Fibroblast of skin of left biceps (primary cell): ENCODE data around the gene LHFPL2.

Source experiments
- DNase-seq, 2 experiments: peaks; one replicate each; pipeline ENCODE4 v3.0.0-alpha.2; 2013; ENCODE audit warnings: low read depth in 2 of 2

LHFPL2 gene

GRCh38 chr5:78547183-78547582 lies 101.4 kb downstream of the LHFPL2 start:
- no peak for DNase-seq

DNA sequence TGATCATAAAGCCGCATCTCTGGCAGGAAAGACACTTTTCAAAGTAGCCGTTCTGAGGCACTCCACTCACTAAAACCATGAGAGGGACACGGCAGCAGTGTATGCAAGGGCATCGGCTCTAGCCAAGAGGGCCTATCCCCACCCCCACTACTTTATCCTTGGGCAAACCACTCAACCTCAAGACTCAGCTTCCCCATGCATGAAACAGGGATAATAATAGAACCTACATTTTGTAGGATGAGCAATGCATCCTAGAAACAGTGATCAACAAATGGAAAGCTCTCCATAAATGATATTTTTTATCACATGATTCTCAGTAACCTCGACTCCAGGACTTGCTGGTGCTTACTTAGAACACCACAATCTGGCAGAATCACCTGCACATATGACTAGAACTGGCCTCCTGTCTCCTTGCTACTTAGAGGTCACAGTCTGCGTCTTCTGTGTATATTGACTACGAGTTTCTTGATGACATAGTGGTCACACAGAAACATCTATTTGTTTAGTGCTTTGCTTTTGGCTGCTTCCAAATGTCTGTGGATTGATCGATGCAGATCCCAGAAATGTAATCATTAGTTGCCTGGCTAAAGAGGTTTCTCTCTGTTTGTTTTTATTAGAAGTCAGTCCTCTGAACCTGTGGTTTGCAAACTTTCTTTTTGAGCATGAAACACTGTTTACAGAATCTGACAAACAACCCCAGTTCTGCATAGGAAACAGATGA lies 102.1 kb downstream of the LHFPL2 start:
- no peak for DNase-seq

GRCh38 chr5:78545406-78545805 lies 103.2 kb downstream of the LHFPL2 start:
- DNase-seq, result no peak

GRCh38 chr5:78544561-78545201 lies 103.9 kb downstream of the LHFPL2 start:
- peak; percentile 70 for DNase-seq

GRCh38 chr5:78543916-78544315 lies 104.7 kb downstream of the LHFPL2 start:
- no peak for DNase-seq

GRCh38 chr5:78543292-78543691 lies 105.3 kb downstream of the LHFPL2 start:
- no peak for DNase-seq

GRCh38 chr5:78542321-78542840 lies 106.2 kb downstream of the LHFPL2 start:
- no peak for DNase-seq

DNA sequence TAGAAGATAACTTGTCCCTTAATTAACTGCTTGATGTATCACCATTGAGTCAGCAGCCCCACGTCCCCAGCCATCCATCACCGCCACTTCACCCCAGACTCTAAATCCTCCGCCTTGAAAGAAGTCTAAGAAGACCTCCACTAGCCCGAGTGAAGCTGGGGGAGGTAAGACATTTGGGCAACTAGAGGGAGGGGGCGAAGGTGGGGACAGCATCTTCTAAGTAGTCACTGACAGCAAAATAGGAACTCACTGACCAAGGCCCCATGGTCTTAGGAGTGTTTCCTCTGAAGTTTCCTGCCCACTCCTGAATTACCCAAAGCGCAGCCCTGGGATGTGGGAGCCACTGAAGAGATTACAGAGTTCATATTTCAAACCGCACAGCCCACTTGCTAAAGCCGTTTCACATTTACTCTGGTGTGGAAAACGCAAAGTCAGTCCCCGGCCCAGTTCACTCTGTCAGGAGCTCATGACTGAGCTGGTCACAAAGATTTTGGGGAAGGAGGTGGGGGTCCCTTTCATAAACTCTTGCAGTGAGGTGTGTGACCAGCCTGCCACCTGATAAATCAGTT lies 107.4 kb downstream of the LHFPL2 start:
- no peak for DNase-seq

DNA sequence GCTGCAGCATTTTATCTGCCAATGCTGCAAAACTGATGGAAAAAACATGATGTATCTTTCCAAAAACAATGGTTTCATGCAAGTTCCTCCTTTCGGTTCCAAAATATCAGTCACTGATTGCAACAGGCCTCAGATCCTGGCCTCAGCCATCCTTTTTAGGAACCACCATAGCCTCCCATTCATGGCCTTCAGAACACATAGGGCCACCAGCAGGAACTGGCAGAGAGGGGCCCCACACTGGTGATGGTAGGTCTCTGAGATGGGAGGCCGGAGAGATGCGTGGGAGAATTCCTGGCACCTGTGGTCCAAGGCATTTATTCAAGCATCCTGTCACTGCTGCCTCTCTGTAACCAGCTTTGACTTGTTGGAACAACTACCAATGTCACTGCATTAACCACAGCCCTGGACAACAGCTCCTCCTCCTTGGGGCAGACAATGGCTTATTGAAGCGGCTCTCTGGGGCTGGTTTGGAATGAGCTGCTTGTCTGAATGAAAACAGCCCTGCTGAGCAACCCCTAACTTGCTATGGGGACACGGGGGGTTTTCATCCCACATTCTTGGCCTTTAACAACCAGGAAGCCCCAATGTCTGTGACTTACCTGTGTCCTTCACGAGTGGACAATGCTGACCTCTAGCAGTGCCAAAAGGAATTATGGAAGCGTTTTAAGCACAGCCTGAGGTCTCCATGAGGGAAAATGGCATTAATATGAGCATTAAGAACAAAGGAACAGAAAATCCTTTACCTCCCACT lies 108.1 kb downstream of the LHFPL2 start:
- DNase-seq, result no peak

- no peak for DNase-seq
Observed at GRCh38 chr5:78538240-78538850, 110.2 kb downstream of the LHFPL2 start.

GRCh38 chr5:78537821-78538220 lies 110.8 kb downstream of the LHFPL2 start:
- no peak for DNase-seq

GRCh38 chr5:78537411-78537810 lies 111.2 kb downstream of the LHFPL2 start:
- no peak for DNase-seq

GRCh38 chr5:78536661-78537196 lies 111.8 kb downstream of the LHFPL2 start:
- DNase-seq, result no peak

DNA sequence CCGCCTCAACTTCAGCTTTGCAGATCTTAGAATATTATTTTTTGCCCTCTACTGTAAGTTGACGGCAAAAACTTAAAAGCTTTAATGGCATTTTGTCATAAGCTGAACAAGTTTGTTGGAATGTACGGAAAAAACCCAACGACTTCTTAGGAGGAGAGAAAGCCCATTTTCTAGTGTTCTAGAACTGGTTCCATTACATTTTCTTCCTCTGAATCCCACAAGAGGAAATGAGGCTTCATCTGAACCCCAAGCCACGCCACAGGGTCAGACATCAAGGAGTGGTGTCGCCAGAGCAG lies 113.7 kb downstream of the LHFPL2 start:
- DNase-seq, result no peak

DNA sequence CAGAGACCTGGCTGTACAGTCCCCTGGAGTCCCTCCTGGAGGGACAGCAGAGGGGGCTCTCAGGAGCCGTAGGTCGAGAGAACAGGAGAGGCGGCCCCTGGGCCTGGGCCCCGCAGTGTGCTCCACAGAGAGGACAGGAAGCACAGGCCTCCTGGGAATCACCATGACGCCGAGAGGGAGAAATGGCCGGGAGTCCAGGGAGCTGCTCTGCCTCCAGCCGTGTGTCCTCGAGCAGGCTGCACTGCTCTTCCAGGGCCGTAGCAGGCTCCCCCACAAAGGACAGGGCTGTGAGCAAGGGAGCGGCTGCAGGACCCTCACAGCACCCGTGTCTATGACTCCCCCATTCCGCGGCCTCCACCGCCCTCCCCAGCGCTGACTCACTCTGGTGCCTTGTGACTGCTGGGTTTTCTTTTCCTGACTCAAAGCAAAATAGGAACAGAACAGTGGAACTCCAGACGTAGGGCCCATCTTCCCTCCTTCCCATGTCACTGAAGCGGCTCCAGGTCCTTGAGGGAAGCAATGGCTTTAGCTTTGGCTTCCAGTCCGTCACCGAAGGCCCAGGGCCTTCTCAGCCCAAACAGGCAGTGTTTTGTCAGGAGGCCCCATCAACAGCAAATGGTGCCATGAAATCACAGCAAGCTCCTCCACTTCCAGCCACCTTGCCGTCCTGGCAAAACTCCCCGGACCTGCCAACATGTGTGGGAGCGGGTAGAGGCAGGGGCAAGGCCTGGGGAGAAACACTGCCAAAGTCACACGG lies 114.2 kb downstream of the LHFPL2 start:
- no peak for DNase-seq

GRCh38 chr5:78533356-78533755 lies 115.2 kb downstream of the LHFPL2 start:
- DNase-seq, result no peak

DNA sequence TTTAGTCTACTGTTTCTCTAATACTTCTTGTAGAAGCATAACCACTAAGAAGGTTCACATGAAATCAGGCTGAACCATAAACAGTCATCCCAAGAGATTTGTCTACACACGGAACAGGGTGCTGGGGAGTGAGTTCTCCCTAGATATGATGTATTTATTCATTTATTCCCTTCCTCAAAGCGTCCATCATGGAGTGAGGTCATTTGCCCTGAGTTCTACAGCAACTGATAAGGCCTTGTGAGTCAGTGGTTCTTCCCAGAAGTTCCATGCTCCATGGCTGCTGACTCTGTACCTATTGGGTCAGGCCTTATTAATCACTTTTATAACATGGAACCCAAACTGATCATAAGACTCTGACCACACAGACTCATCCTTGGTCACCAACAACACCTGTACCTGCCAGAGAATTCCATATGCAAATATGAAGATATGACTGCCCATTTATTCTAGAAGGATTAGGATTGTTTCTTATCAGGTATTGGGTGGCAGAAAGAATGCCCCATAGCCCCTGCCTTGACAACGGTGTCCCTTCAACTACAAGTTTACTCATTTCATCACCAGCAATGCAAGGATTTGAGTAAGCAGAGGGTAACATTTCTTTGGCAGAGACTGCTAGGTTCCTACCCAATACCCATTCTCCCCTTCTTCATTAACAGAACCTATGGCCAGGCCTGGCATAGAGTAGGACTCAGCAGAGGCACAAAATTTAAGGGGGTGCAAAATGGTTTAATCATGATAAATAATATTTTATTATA lies 118.1 kb downstream of the LHFPL2 start:
- no peak for DNase-seq

GRCh38 chr5:78527925-78528324 lies 120.6 kb downstream of the LHFPL2 start:
- no peak for DNase-seq

DNA sequence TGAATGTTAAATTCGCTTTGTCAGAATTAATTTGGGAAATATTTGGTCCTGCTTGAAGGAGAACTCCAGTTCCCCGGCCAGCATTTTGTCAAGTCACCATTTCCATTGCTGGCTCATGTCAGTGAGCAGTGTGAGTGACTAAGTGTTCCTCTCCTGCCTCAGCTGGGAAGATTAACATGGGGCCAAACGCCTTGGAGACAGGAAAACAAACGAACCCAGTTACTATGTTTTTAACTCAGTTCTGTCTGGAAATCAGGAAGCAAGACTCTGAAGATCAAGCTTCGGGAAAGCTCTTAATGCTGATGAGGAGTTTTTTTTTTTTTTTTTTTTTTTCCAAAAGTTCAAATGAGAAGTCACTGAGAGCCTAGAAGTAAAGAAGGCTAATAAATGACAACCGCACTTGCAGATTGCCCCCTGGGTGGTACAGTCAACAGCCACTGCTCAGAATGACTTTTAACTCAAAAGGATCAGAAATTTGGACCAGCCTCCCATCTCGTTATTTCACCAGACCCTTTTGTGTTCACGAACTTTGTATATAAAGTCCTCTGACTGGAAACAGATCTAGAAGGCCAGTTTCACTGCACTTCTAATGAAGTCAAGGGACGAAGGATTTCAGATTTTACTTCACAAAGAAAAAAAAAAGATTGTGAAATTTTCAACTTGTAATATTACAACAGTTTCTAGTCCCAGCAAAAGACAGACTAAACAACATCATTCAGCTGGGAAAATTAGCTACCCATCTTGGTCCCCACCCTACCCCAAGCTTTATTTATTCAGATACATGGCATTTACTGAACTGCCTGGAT lies 121.3 kb downstream of the LHFPL2 start:
- DNase-seq, result peak; percentile 59 to 63
